NOMO-1 (cell line): ENCODE measurements around the gene ZNF208.
"Not testable (repeated sequence)": the region's sequence is repeated elsewhere in the genome, so short reads cannot be mapped to it uniquely, and the experiment has no call there.

Experiments
- DNase-seq, 2 experiments: peaks; one replicate each; lab custom pipeline; 2025; ENCODE audit not compliant: unreplicated experiment in 2 of 2; lab: John Stamatoyannopoulos, UW

ZNF208 gene

GRCh38 chr19:22010437-22011143 lies at the start of gene ZNF208:
Gene ZNF208 (minus strand): TSS chr19:22010943. CDS start chr19:22010794, 149 bp downstream.
- DNase-seq = not testable (repeated sequence)

GRCh38 chr19:22052644-22053013 lies 41.9 kb upstream of the ZNF208 start:
- DNase-seq = no peak

- DNase-seq = not testable (repeated sequence)
Observed at GRCh38 chr19:22041151-22041550, 30.4 kb upstream of the ZNF208 start.

- DNase-seq = no peak
Observed at GRCh38 chr19:22030680-22031079, 19.9 kb upstream of the ZNF208 start.

- no peak for DNase-seq
Observed at GRCh38 chr19:22026687-22027086, 15.9 kb upstream of the ZNF208 start.

GRCh38 chr19:22025539-22025938 lies 14.8 kb upstream of the ZNF208 start:
- DNase-seq = not testable (repeated sequence)

GRCh38 chr19:21970466-21970865 lies 40.3 kb downstream of the ZNF208 start:
- no peak for DNase-seq

- DNase-seq = no peak
Observed at GRCh38 chr19:21947775-21948174, 63.0 kb downstream of the ZNF208 start.

- DNase-seq = no peak
Observed at GRCh38 chr19:21940684-21941083, 70.1 kb downstream of the ZNF208 start.

- DNase-seq = no peak
Observed at GRCh38 chr19:21934593-21934992, 76.2 kb downstream of the ZNF208 start.

- DNase-seq = no peak
Observed at GRCh38 chr19:21934131-21934530, 76.6 kb downstream of the ZNF208 start.

- no peak for DNase-seq
Observed at GRCh38 chr19:21922276-21922675, 88.5 kb downstream of the ZNF208 start.

GRCh38 chr19:21921691-21922180 lies 89.0 kb downstream of the ZNF208 start:
- no peak for DNase-seq

GRCh38 chr19:21915411-21915810 lies 95.3 kb downstream of the ZNF208 start:
- no peak for DNase-seq

GRCh38 chr19:21912654-21913053 lies 98.1 kb downstream of the ZNF208 start:
- DNase-seq = no peak

GRCh38 chr19:21910318-21910717 lies 100.4 kb downstream of the ZNF208 start:
- DNase-seq = no peak

GRCh38 chr19:21908066-21908465 lies 102.7 kb downstream of the ZNF208 start:
- DNase-seq = no peak

GRCh38 chr19:21907516-21907915 lies 103.2 kb downstream of the ZNF208 start:
- no peak for DNase-seq

- no peak for DNase-seq
Observed at GRCh38 chr19:21902571-21902970, 108.2 kb downstream of the ZNF208 start.

- DNase-seq = no peak
Observed at GRCh38 chr19:21901861-21902260, 108.9 kb downstream of the ZNF208 start.

GRCh38 chr19:21900401-21900800 lies 110.3 kb downstream of the ZNF208 start:
- DNase-seq = no peak

- DNase-seq = no peak
Observed at GRCh38 chr19:21891086-21891485, 119.7 kb downstream of the ZNF208 start.

GRCh38 chr19:21890017-21890416 lies 120.7 kb downstream of the ZNF208 start:
- DNase-seq = not testable (repeated sequence)
